Bronchial epithelial cell (primary cell): ENCODE results near the gene EIF2A. TPM values are rescaled to one million over a fixed set of nuclear protein-coding genes. Genes with fewer than 3 reads are reported as not detected.

Source experiments
- DNase-seq: peaks from one replicate; pipeline ENCODE4 v3.0.0-alpha.2; 2010; ENCODE audit warnings: low read depth
- FAIRE-seq: peaks from 2 replicates; lab custom pipeline; 2011; peaks lifted over from hg19 to GRCh38; lab: Jason Lieb, UNC
- H3K27me3 ChIP-seq: 2 replicates; pipeline ENCODE4 v1.5.1; 2011; ENCODE audit warnings: low read length; ENCODE audit not compliant: control insufficient read depth, insufficient read depth
- H3K36me3 ChIP-seq: 2 replicates; pipeline ENCODE4 v1.5.1; 2011; ENCODE audit warnings: low read length; ENCODE audit not compliant: control insufficient read depth, insufficient read depth
- H3K4me3 ChIP-seq: 2 replicates; pipeline ENCODE4 v1.5.1; 2011; ENCODE audit warnings: mild to moderate bottlenecking, low read depth, low read length, control low read depth
- total RNA-seq: library from RNA; depleted of rRNA; stranded (reverse); fragments of >200 nt; gene quantifications from 2 replicates; pipeline ENCODE4 v1.2.1, GENCODE V29; 2014
- TF ChIP-seq, protein P1 (sequence below): IDR thresholded peaks from 2 replicates; pipeline ENCODE4 v1.5.1; 2011; ENCODE audit warnings: mild to moderate bottlenecking, moderate library complexity, low read length, control low read depth, inconsistent platforms; ENCODE audit not compliant: insufficient read depth, severe bottlenecking

The EIF2A gene
- total RNA-seq, 1 donor from 2014 or later, result 222 TPM

DNA sequence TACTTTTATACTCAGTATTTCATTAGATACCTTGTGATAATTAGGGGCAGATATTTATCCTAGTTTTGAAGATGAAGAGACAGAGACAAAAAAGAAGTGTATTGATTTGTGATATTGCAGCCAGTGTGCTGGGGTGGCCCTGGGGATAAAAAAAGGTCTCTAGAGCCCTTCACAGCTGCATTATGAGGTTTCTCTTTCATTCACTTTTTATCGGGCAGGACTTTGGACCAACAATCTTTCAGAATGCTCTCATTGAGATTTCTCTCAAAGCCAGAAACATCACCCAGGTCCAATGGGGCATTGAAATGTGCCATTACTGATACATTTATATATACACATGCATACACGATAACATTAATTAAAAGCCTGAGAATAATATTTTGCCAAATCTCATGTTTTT, 36.0 kb downstream of the EIF2A start:
- FAIRE-seq (no peak), DNase-seq (no peak)
- no peaks in the 10 kb centered on the region for H3K27me3 ChIP-seq
- H3K36me3 ChIP-seq, result peaks cover 5% of the 10 kb centered on the region
- TF ChIP-seq, protein P1, sequence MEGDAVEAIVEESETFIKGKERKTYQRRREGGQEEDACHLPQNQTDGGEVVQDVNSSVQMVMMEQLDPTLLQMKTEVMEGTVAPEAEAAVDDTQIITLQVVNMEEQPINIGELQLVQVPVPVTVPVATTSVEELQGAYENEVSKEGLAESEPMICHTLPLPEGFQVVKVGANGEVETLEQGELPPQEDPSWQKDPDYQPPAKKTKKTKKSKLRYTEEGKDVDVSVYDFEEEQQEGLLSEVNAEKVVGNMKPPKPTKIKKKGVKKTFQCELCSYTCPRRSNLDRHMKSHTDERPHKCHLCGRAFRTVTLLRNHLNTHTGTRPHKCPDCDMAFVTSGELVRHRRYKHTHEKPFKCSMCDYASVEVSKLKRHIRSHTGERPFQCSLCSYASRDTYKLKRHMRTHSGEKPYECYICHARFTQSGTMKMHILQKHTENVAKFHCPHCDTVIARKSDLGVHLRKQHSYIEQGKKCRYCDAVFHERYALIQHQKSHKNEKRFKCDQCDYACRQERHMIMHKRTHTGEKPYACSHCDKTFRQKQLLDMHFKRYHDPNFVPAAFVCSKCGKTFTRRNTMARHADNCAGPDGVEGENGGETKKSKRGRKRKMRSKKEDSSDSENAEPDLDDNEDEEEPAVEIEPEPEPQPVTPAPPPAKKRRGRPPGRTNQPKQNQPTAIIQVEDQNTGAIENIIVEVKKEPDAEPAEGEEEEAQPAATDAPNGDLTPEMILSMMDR, result no peak
- H3K4me3 ChIP-seq, result no peak overlapping the region

DNA sequence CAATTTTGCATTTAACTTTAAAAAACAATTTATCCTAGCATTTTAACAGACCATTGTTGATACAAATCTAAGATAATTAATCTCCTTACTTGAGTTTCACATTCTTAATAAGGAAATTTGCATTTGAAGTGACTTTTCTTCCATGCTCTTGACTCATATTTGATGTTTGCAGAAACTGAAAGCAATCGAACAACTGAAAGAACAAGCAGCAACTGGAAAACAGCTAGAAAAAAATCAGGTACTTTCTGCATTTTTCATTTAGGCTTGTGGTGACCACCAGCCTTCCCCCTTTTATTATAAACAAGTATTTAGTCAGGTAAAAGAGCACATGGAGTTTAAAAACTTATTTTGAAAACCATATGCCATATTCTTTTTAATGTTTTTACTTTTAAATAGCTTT, 36.4 kb downstream of the EIF2A start:
- TF ChIP-seq, protein P1, result no peak
- H3K4me3 ChIP-seq, result no peak overlapping the region
- DNase-seq, result no peak
- H3K27me3 ChIP-seq, result no peaks in the 10 kb centered on the region
- no peak for FAIRE-seq
- H3K36me3 ChIP-seq, result peaks cover 5% of the 10 kb centered on the region

DNA sequence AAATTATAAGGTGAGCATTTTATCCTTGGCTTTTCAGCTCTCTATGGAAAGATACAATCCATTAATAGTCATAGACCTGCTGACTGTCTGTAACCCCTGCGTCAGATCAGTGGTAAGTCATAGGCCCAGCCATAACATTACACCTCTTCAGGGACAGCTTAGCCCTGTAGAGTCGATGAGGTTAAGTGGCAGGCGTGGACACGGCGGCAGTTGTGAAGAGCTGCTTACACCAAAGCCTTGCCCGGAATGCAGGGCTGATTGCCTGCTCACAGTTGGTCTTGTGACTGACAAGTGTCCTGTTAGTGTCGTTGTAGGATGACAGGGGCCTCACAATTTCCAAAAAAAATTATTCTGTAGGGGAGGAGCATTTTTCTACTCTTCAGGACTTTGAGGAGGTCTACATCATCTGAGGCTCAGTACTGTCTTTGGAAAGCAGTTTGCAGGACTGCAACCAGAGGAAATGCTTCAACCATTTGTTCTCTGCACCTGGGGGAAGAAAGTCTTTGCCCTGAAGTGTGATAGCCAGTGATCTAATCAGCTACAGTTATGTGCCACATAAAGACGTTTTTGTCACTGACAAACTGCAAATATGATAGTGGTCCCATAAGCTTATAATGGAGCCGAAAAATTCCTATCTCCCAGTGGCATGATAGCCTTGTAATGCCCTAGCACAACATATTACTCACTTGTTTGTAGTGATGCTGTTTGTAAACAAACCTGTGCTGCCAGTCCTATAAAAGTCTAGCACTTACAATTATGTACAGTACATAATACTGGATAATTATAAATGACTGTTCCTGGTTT, 41.6 kb downstream of the EIF2A start:
- TF ChIP-seq, protein P1, result no peak
- Histone ChIP-seq H3K36me3 (peaks cover 3% of the 10 kb centered on the region), H3K4me3 (no peak overlapping the region), H3K27me3 (no peaks in the 10 kb centered on the region)
- FAIRE-seq, result no peak
- DNase-seq, result no peak

- no peak overlapping the region for H3K4me3 ChIP-seq
- DNase-seq (peak; percentile 48), FAIRE-seq (no peak)
- TF ChIP-seq, protein P1, result no peak
- no peaks in the 10 kb centered on the region for H3K27me3 ChIP-seq
- H3K36me3 ChIP-seq, result peaks cover 3% of the 10 kb centered on the region
These were observed 43.2 kb downstream of the EIF2A start for GRCh38 chr3:150589759-150590158.

DNA sequence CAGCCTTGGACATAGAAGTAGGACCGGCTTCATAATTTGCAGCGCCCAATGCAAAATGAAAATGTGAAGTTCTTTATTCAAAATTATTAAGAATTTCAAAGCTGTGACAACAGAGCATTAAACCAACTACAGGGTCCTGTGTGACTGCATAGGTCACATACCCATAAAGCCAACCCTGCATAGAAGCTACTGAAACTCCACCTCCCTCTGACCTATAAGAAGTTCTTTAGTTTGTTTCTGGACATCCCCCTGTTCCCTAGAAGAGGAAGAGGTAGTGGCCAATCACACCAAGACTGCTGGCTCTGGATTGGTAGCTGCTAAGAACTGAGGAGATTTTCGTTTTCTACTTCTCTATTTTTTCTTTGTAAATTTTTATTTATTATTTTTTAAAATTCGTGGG, 47.6 kb downstream of the EIF2A start:
- no peak for FAIRE-seq
- no peak for DNase-seq
- no peaks in the 10 kb centered on the region for H3K36me3 ChIP-seq
- H3K4me3 ChIP-seq, result no peak overlapping the region
- TF ChIP-seq, protein P1, result no peak
- H3K27me3 ChIP-seq, result no peaks in the 10 kb centered on the region
